HG03442 (cell line): ENCODE data around the gene C2orf76.
"Not testable (repeated sequence)": the region's sequence is repeated elsewhere in the genome, so short reads cannot be mapped to it uniquely, and the experiment has no call there.

Experiments
- ATAC-seq: cut with Tn5 transposase; IDR thresholded peaks from one replicate; pipeline ENCODE4 v1.9.1; 2021; ENCODE audit warnings: mild to moderate bottlenecking, moderate library complexity; ENCODE audit not compliant: unreplicated experiment

C2orf76 gene

GRCh38 chr2:119366649-119367471 lies at the start of gene C2orf76, which contains the start of gene DBI:
TSS of gene C2orf76 (minus strand) at chr2:119366834. CDS start at chr2:119339959, 26,875 bp downstream.
TSS of gene DBI (plus strand) at chr2:119366977. CDS start at chr2:119367052, 75 bp downstream.
- peak; percentile 92 for ATAC-seq

DNA sequence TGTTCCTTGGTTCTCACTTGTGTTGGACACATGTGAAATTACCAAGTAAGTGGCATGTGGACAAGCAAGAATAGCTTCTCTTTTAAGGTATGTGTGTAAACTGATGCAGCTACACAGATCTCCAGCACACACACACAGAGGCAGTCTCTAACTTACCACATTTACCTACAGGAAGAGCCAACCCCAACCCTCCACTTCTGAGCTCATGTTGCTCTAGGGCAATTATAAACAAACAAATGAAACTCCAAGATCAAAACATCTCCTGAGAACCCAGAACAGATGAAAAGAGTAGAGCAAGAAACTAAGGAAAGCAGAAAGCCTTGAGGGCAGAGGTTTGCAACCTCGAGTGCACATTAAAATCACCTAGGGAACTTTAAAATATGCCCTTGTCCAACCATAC lies 49.0 kb upstream of the C2orf76 start:
- no peak for ATAC-seq

GRCh38 chr2:119414894-119415293 lies 48.3 kb upstream of the C2orf76 start:
- ATAC-seq, result no peak

GRCh38 chr2:119409506-119409905 lies 42.9 kb upstream of the C2orf76 start:
- no peak for ATAC-seq

GRCh38 chr2:119408221-119408619 lies 41.6 kb upstream of the C2orf76 start:
- peak; percentile 21 for ATAC-seq

DNA sequence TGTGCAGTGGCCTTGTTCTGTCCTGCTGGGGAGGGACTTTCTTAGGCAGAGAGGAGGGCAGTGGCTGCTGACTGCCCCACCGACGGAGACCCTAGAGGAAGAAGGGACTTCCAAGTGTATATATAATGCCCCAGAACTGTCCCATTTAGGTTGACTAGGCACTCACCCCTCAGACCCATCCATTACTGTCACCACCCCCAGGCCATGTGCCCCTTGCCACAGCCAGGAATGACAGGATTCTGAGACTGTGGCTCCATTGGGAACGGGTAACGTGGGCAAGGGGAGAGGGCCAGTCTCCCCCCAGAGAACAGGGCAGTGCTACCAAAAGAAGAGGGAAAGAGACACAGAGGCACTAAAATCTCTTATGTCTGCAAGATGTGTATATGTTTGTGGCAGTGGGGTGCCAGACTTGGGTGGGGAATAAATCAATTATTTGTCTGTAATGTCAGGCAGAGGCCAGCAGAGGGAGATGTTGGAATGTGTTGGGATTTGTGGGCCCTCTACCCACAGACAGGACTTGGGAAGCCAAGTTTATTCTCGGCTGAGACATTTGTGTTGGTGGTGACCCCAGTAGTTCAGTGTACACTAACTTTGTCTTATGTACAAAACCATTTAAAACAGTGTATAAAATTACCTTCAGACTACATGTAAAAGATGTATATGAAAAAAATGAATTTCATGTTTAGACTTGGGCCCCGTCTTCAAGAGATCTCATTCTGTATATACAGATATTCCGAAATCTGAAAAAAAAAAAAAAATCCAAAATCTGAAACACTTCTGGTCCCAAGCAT lies 41.0 kb upstream of the C2orf76 start:
- peak; percentile 51 for ATAC-seq

- no peak for ATAC-seq
These were observed 38.5 kb upstream of the C2orf76 start for GRCh38 chr2:119405151-119405550.

DNA sequence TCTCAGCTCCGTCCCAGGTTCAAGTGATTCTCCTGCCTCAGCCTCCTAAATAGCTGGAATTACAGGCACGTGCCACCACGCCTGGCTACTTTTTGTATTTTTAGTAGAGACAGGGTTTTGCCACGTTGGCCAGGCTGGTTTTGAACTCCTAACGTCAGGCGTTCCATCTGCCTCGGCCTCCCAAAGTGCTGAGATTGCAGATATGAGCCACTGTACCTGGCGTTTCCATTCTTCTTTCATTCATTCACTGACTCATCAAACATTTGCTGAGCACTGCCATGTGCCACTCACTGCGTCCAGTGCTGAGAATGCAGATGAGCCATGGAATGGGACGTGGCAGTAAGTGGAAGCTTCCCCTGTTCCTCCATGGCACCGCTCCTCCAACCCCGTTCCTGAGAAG lies 37.0 kb upstream of the C2orf76 start:
- not testable (repeated sequence) for ATAC-seq

GRCh38 chr2:119402645-119403560 lies 36.3 kb upstream of the C2orf76 start:
- ATAC-seq, result no peak

GRCh38 chr2:119402106-119402505 lies 35.5 kb upstream of the C2orf76 start:
- ATAC-seq, result no peak

GRCh38 chr2:119397196-119397595 lies 30.6 kb upstream of the C2orf76 start:
- no peak for ATAC-seq

DNA sequence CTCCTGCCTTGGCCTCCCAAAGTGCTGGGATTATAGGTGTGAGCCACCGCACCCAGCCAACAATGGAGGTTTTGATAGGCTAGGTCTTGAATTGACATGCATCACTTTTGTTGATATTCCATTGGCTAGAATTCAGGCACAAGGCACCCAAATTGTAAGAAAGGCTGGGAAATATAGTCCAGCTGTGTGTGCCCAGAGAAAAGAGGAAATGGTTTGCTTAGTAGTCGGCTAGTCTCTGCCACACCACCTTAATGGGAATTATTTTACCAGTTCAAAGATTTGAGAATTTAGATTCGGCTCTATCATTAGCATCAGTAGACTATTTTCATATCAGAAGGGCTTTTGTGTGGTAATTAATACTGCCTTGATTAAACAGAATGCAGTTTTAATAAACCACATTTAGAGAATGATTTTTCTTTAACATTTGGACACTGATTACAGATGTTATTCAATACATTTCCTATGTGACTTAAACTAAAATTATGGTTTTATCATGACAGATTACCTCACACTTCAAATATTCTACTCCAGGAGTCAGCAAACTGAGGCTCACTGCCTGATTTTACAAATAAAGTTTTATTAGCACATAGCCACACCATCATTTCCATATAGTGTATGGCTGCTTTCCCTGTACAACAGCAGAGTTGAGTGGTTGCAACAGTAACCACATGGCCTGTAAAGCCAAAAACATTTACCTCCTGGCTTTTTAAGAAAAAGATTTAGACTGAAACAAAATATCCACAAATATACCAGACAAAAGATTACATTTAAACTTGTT lies 27.5 kb upstream of the C2orf76 start:
- no peak for ATAC-seq

DNA sequence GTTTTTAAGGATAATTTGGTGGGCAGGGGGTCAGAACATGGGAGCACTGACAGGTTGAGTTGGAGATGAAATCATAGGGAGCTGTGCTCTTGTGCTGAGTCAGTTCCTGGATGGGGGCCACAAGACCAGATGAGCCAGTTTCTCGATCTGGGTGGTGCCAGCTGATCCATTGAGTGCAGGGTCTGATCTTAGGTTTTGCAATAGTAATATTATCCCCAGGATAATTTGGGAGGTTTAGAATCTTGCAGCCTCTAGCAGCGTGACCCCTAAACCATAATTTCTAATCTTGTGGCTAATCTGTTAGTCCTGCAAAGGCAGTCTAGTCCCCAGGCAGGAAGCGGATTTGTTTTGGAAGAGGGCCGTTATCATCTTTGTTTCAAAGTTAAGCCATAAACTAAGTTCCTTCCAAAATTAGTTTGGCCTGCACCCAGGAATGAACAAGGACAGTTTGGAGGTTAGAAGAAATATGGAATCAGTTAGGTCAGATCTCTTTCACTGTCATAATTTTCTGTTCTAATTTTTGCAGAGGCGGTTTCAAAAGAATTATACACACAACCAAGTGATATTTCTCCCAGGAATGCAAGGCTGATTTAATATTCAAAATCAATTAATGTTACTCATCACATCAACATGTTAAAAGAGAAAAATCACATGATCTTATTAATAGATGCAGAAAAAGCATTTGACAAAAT lies 23.1 kb upstream of the C2orf76 start:
- ATAC-seq, result no peak

GRCh38 chr2:119387381-119388129 lies 20.9 kb upstream of the C2orf76 start:
- peak; percentile 90 for ATAC-seq

DNA sequence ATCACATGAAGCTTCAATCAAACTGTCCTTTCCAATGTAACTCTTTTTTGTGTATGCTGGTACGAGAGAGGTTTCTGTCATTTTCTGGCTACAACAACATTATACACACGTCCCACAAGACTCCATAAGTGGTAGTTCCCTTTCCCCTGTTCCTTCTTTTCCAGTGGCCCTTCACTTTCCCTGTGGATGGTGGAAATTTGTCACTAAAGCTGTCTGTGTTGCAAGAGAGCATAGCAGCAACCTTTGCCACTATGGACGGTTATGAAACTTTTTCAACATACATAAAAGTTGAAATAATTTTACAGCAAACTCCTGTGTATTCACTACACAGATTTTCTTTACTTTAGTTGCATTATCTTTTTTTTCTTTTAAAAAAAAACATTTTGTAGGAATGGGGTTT lies 18.8 kb upstream of the C2orf76 start:
- ATAC-seq, result no peak

- ATAC-seq, result no peak
These were observed 18.3 kb upstream of the C2orf76 start for GRCh38 chr2:119384971-119385370.

DNA sequence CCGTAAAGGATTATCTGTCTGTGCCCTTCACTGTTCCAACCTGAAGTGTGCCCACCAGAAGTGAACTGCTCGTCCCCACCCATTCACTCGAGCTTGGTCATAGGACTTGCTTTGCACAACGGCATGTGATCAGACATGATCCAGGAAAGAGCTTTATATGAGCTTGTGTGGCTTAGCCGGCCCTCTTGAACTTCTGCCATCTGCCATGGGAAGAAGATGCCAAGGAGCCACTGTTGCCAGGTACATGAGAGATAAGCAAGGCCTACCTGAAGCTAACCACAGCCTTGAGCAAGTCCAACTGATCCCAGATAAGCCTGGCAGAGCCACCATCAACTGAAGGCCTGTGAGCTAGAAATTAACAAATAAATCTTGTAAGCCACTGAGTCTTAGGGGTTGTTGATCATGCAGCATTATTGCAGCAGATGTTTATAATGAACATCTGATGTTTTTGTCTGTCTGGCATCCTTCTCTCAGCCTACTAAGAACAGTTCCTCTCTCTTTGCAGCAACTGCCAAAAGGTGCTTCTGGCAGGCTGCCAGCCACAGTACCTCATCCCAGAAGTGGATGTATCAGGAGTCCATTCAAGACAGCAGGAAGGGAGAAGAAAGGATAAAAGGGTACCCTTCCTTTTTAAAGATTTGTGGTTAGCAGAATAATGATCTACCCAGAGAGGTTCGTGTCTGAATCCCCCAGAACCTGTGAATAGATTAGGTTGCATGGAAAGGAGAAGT lies 16.9 kb upstream of the C2orf76 start:
- ATAC-seq, result no peak

- no peak for ATAC-seq
These were observed 11.9 kb upstream of the C2orf76 start for GRCh38 chr2:119378566-119378965.
